NOMO-1 treated with dmso at 0.1 percent for 144 hours (cell line): Measurements from ENCODE around the gene PPP1R9A.

Source experiments
- DNase-seq: peaks from one replicate; lab custom pipeline; 2025; ENCODE audit not compliant: unreplicated experiment; lab: John Stamatoyannopoulos, UW

PPP1R9A gene

GRCh38 chr7:95250571-95250970 lies 343.2 kb downstream of the PPP1R9A start:
- DNase-seq = no peak

- no peak for DNase-seq
Observed at GRCh38 chr7:95251966-95252365, 344.6 kb downstream of the PPP1R9A start.

- DNase-seq = no peak
Observed at GRCh38 chr7:95253986-95254385, 346.6 kb downstream of the PPP1R9A start.

GRCh38 chr7:95255691-95256090 lies 348.3 kb downstream of the PPP1R9A start:
- DNase-seq = no peak

GRCh38 chr7:95261895-95262415 lies 354.6 kb downstream of the PPP1R9A start:
- no peak for DNase-seq

- no peak for DNase-seq
Observed at GRCh38 chr7:95262875-95263274, 355.5 kb downstream of the PPP1R9A start.

GRCh38 chr7:95263785-95264362 lies 356.5 kb downstream of the PPP1R9A start:
- DNase-seq = no peak

GRCh38 chr7:95264363-95264891 lies 357.0 kb downstream of the PPP1R9A start:
- DNase-seq = no peak

- DNase-seq = no peak
Observed at GRCh38 chr7:95265634-95266033, 358.2 kb downstream of the PPP1R9A start.

- no peak for DNase-seq
Observed at GRCh38 chr7:95267754-95268153, 360.4 kb downstream of the PPP1R9A start.

GRCh38 chr7:95269640-95270039 lies 362.2 kb downstream of the PPP1R9A start:
- DNase-seq = no peak

GRCh38 chr7:95276114-95276513 lies 368.7 kb downstream of the PPP1R9A start:
- no peak for DNase-seq

GRCh38 chr7:95279417-95279816 lies 372.0 kb downstream of the PPP1R9A start:
- no peak for DNase-seq

- DNase-seq = no peak
Observed at GRCh38 chr7:95286096-95286495, 378.7 kb downstream of the PPP1R9A start.

GRCh38 chr7:95290166-95290830 lies 382.9 kb downstream of the PPP1R9A start:
- no peak for DNase-seq

- no peak for DNase-seq
Observed at GRCh38 chr7:95295397-95295796, 388.0 kb downstream of the PPP1R9A start.

- DNase-seq = no peak
Observed at GRCh38 chr7:95296456-95296855, 389.1 kb downstream of the PPP1R9A start.

GRCh38 chr7:95297041-95297440 lies 389.6 kb downstream of the PPP1R9A start:
- no peak for DNase-seq

- no peak for DNase-seq
Observed at GRCh38 chr7:95298091-95298490, 390.7 kb downstream of the PPP1R9A start.

- no peak for DNase-seq
Observed at GRCh38 chr7:95303013-95303905, 395.9 kb downstream of the PPP1R9A start.

- no peak for DNase-seq
Observed at GRCh38 chr7:95304990-95305389, 397.6 kb downstream of the PPP1R9A start.
